Naive B cell (primary cell): ENCODE results near the gene PTPRT. TPM values are rescaled to one million over a fixed set of nuclear protein-coding genes. Genes with fewer than 3 reads are reported as not detected.
A peak's percentile ranks its signal among the peaks of the same experiment; 100 is the strongest.

ENCODE experiments used
- ATAC-seq, 2 donors: fragments of 150-1000 bp; cut with Tn5 transposase; 2 replicates each; pipeline ENCODE4 v1.10.0; 2021; ENCODE audit warnings: low read depth in 2 of 2, mild to moderate bottlenecking in 2 of 2, moderate library complexity in 2 of 2
- DNase-seq: peaks from one replicate; pipeline ENCODE4 v3.0.0; 2022
- H3K27ac Mint-ChIP-seq, 6 donors: one replicate each; pipeline ENCODE4 v1.8.0; 2020 to 2022; ENCODE audit warnings: mild to moderate bottlenecking in 6 of 6, mixed read lengths in 6 of 6, moderate library complexity in 5 of 6, inconsistent platforms in 2 of 6
- H3K27me3 Mint-ChIP-seq, 3 donors: one replicate each; pipeline ENCODE4 v1.8.0; 2021 to 2022; ENCODE audit warnings: mixed read lengths in 3 of 3, mild to moderate bottlenecking in 1 of 3
- H3K36me3 Mint-ChIP-seq, 2 donors: one replicate each; pipeline ENCODE4 v1.8.0; 2020 to 2022; ENCODE audit warnings: mixed read lengths in 2 of 2, inconsistent platforms in 1 of 2, mild to moderate bottlenecking in 1 of 2
- H3K4me1 Mint-ChIP-seq, 3 donors: one replicate each; pipeline ENCODE4 v1.8.0; 2020 to 2022; ENCODE audit warnings: mixed read lengths in 3 of 3, inconsistent platforms in 1 of 3, mild to moderate bottlenecking in 1 of 3, moderate library complexity in 1 of 3
- H3K4me3 Mint-ChIP-seq, 8 donors: one replicate each; pipeline ENCODE4 v1.8.0; 2020 to 2022; ENCODE audit warnings: mild to moderate bottlenecking in 8 of 8, mixed read lengths in 8 of 8, moderate library complexity in 8 of 8, inconsistent platforms in 2 of 8
- H3K9me3 Mint-ChIP-seq, 7 donors: one replicate each; pipeline ENCODE4 v1.8.0; 2020 to 2022; ENCODE audit warnings: mixed read lengths in 7 of 7, mild to moderate bottlenecking in 5 of 7, inconsistent platforms in 2 of 7, moderate library complexity in 1 of 7
- polyA plus RNA-seq, 6 donors: library from polyadenylated mRNA; unstranded; fragments of 300-500 nt; fragmentation: Illumina TruSeq; gene quantifications; one replicate each; pipeline ENCODE4 v1.2.3, GENCODE V29; 2021; ENCODE audit warnings: low read depth in 6 of 6

PTPRT gene
- polyA plus RNA-seq, 6 donors from 2014 or later: not detected

DNA sequence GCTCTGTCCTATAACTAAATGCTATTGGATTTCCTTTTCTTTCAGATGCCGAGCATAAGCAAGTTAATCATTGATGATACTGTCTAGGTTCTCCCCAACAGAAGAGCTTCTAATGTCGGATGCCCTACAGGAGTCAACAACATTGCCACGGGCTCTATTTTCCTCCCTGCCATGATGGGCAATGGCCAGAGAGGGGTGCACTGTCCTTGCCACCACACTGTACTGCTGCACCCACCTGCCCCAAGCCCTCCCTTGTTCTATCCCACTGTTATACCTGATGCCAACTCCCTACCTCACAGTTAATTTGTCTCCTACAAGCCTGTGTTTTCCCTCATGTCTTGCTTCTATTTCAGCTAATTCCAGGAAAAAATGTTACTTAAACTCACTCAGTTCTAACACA, 797.9 kb downstream of the PTPRT start:
- Mint-ChIP-seq H3K36me3 (no peaks in the 10 kb centered on the region), H3K4me1 (no peaks in the 10 kb centered on the region), H3K4me3 (no peak overlapping the region), H3K9me3 (peaks cover 0 to 17% (median 4%) of the 10 kb centered on the region in 7 donors), H3K27ac (no peak overlapping the region), H3K27me3 (no peaks in the 10 kb centered on the region)
- DNase-seq: no peak
- ATAC-seq: no peak

DNA sequence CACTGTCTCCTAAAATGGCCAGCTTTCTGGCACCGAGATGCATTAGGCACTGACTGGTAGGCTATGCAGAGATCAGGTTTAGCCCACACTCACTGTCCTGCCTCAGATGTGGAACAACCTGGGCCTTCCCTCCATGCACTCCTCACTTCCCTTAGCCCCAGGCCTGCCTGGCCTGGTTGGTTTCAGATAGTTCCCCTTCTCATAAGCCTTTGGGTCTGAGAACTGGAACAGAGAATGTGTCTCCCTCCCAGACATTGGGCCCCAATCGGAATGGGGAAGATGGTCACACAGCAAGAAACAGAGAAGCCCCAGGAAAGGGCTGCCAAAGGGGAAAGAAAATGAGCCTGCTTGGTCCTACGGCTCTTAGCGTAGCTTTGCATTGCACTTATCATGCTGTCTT, 809.4 kb downstream of the PTPRT start:
- no peak for ATAC-seq
- H3K4me3 Mint-ChIP-seq: no peak overlapping the region
- no peak overlapping the region for H3K27ac Mint-ChIP-seq
- peaks cover 0 to 12% (median 4%) of the 10 kb centered on the region in 7 donors for H3K9me3 Mint-ChIP-seq
- H3K36me3 Mint-ChIP-seq: no peaks in the 10 kb centered on the region
- no peaks in the 10 kb centered on the region for H3K4me1 Mint-ChIP-seq
- no peak for DNase-seq
- H3K27me3 Mint-ChIP-seq: no peaks in the 10 kb centered on the region

DNA sequence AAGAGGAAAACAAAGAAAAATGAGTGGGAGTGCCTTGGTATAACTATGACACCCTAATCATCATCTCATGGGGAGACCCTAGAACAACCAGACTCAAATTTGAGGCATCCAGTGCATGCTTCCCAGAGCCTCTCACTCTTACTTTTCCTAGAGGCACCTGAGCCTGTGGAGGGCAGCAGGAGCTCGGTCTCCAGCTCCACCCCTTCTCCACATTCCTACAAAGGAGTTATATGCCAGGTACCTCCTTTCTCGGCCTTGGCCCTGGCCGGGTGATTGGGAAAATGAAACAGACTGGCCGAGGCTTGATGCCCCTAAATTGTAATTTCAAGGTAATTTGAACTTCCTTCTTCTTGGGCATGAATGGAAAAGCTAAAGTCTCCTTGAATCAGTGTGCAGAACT, 810.3 kb downstream of the PTPRT start:
- no peak for DNase-seq

DNA sequence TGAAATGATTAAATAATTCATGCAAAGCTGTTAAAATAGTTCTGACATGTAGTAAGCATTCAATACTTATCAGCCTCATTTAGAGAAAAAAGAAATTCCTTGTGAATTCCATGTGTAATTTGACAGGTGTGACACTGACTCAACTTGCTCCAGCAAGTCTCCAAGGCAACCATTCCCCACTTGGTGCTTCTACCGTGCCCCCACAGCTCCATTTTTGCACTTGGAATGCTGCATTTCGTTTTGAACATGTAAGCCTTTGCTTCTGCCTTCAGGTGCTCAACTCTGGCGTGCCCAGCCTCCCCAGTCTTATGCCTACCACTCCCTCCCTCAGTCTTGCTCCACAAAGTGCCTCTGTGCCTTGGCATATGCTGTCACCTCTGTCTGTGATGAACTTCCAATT, 810.9 kb downstream of the PTPRT start:
- Mint-ChIP-seq H3K27me3 (no peaks in the 10 kb centered on the region), H3K4me1 (no peaks in the 10 kb centered on the region), H3K4me3 (no peak overlapping the region), H3K27ac (peak overlapping the region in 1 of 6 donors; percentile 92), H3K9me3 (peaks cover 0 to 11% (median 2%) of the 10 kb centered on the region in 7 donors), H3K36me3 (no peaks in the 10 kb centered on the region)
- ATAC-seq (no peak), DNase-seq (no peak)

More for the DNA sequence above, 810.3 kb downstream of the PTPRT start:
- Mint-ChIP-seq H3K36me3 (no peaks in the 10 kb centered on the region), H3K27ac (no peak overlapping the region), H3K4me1 (no peaks in the 10 kb centered on the region), H3K9me3 (peaks cover 0 to 12% (median 2%) of the 10 kb centered on the region in 7 donors), H3K27me3 (no peaks in the 10 kb centered on the region), H3K4me3 (no peak overlapping the region)
- ATAC-seq: no peak

DNA sequence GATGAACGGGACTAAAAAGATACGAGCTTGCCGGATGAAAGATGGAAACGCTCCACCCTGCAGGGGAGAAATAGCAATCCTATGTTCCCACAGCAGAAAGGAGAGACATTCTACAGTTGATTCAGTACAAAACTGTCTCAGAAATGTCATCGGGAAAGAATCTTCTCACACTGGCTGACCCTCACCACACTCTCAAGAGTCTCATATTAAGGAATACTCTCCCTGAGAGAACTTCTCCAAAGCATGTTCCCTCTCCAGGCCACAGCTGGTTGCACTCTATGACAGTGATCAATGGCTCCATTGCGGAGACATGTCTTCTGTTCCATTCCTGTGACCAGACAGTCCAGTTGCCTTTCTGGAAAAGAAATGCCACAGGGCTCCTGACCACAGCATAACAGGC, 813.6 kb downstream of the PTPRT start:
- no peak overlapping the region for H3K4me3 Mint-ChIP-seq
- H3K27ac Mint-ChIP-seq: no peak overlapping the region
- H3K9me3 Mint-ChIP-seq: peaks cover 0 to 4% (median 0%) of the 10 kb centered on the region in 7 donors

DNA sequence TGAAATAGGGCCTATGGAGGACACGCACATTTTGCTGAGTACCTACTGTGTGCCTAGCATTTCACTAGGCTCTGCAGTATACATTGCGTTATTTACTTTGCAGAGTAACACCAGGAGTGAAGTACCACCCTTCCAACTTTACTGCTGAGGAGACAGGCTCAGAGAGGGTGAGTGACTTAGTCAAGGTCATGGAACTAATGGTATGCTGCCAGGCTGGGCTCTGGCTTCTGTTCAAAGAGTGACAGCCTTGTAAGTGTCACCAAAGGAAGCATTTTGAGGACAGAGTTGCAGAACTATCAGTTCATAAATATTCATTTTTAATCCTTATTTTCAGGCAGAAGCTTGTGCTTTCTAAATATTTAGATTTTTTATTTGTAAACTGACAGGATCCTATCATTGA, 816.7 kb downstream of the PTPRT start:
- ATAC-seq: no peak

More for the DNA sequence above, 813.6 kb downstream of the PTPRT start:
- no peaks in the 10 kb centered on the region for H3K27me3 Mint-ChIP-seq
- H3K36me3 Mint-ChIP-seq: no peaks in the 10 kb centered on the region
- no peak for ATAC-seq
- no peaks in the 10 kb centered on the region for H3K4me1 Mint-ChIP-seq
- DNase-seq: no peak

DNA sequence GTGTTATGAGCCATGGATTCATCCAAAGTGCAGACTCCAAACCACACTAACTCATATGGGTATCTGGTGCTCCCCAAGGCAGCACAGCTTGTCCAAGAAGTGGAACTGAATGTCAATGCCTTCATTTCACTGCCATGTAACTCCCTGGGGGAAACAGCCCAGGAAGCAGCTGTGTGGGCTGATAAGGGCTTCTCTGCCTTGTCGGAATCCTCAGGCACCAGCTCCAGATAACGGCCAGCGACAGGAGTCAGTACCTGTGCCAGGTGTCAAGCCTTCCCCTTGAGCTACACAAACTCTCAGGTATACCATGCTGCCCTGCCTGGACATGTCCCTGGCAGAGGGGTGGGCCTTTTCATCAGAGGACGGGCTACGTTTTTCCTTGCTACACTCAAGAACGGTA, 819.6 kb downstream of the PTPRT start:
- no peak overlapping the region for H3K4me3 Mint-ChIP-seq
- H3K27ac Mint-ChIP-seq: no peak overlapping the region
- H3K27me3 Mint-ChIP-seq: peaks cover 5 to 7% (median 5%) of the 10 kb centered on the region in 3 donors
- ATAC-seq: no peak
- no peaks in the 10 kb centered on the region for H3K36me3 Mint-ChIP-seq
- no peak for DNase-seq
- peaks cover 0 to 5% (median 0%) of the 10 kb centered on the region in 7 donors for H3K9me3 Mint-ChIP-seq
- H3K4me1 Mint-ChIP-seq: no peaks in the 10 kb centered on the region

More for the DNA sequence above, 816.7 kb downstream of the PTPRT start:
- DNase-seq: no peak
- no peak overlapping the region for H3K27ac Mint-ChIP-seq
- H3K9me3 Mint-ChIP-seq: peaks cover 0 to 4% (median 0%) of the 10 kb centered on the region in 7 donors
- H3K36me3 Mint-ChIP-seq: no peaks in the 10 kb centered on the region
- peaks cover 0 to 5% (median 0%) of the 10 kb centered on the region in 3 donors for H3K27me3 Mint-ChIP-seq
- no peak overlapping the region for H3K4me3 Mint-ChIP-seq
- no peaks in the 10 kb centered on the region for H3K4me1 Mint-ChIP-seq

DNA sequence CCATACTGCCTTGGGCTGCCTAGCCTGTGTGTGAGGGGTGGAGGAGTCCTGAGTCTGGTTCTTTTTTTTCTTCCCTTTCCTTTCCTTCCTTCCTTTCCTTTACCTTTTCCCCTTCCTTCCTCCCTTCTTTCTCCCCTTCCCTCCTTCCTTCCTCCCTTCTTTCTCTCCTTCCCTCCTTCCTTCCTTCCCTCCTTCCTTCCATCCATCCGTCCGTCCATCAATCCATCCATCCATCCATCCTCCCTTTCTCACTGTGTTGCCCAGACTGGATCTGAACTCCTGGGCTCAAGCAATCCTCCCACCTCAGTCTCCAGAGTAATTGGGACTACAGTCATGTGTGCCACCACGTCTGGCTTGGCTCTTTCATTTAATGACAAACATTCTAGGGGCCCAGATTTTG, 820.8 kb downstream of the PTPRT start:
- ATAC-seq (no peak), DNase-seq (no peak)
- Mint-ChIP-seq H3K27me3 (peaks cover 5 to 7% (median 5%) of the 10 kb centered on the region in 3 donors), H3K9me3 (peaks cover 0 to 5% (median 0%) of the 10 kb centered on the region in 7 donors), H3K4me1 (no peaks in the 10 kb centered on the region), H3K4me3 (no peak overlapping the region), H3K36me3 (no peaks in the 10 kb centered on the region), H3K27ac (no peak overlapping the region)

DNA sequence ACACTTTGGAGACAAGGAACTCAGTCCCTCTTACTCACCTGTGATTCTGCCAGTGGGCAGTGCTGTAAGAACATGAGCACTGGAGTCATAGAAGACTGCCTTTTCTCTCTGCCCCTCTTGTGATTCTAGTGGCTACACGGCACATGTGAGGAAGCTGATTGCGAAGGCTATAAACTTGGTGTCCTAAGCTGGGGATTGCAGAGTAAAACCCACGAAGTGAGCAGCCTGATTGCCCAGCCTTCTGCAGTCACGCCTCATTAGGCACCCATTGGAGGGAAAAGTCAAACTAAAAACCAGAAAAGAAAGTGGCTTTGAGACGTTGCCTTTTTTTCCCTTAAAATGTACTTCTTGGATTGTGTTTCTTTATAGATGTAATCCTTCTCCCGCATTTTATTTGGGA, 823.1 kb downstream of the PTPRT start:
- Mint-ChIP-seq H3K4me1 (no peaks in the 10 kb centered on the region), H3K9me3 (peaks cover 0 to 5% (median 0%) of the 10 kb centered on the region in 7 donors), H3K36me3 (no peaks in the 10 kb centered on the region), H3K27me3 (peaks cover 5 to 7% (median 5%) of the 10 kb centered on the region in 3 donors), H3K27ac (no peak overlapping the region), H3K4me3 (no peak overlapping the region)
- ATAC-seq: no peak
- DNase-seq: no peak

DNA sequence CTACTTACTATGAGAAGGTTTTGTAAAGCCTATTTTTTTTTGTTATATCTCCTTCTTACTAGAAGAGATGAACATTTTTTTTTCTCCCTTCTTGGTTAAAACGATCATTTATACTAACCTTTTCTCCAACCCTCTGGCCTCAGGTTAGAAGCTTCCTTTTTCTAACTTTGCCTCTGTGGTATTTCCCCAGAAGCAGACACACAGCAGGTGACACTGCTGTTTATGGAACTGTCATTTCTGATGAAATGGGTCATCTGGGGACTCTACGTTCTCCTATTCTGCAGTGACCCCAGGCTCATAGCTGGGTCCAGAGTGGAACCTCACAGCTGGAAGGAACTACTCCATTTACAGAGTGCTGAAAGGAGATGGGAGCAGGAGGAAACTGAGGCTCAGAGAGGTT, 825.3 kb downstream of the PTPRT start:
- ATAC-seq: no peak
- Mint-ChIP-seq H3K4me3 (no peak overlapping the region), H3K4me1 (no peaks in the 10 kb centered on the region), H3K27me3 (peaks cover 0 to 7% (median 5%) of the 10 kb centered on the region in 3 donors), H3K9me3 (peaks cover 0 to 5% (median 0%) of the 10 kb centered on the region in 7 donors), H3K36me3 (no peaks in the 10 kb centered on the region), H3K27ac (no peak overlapping the region)
- no peak for DNase-seq

DNA sequence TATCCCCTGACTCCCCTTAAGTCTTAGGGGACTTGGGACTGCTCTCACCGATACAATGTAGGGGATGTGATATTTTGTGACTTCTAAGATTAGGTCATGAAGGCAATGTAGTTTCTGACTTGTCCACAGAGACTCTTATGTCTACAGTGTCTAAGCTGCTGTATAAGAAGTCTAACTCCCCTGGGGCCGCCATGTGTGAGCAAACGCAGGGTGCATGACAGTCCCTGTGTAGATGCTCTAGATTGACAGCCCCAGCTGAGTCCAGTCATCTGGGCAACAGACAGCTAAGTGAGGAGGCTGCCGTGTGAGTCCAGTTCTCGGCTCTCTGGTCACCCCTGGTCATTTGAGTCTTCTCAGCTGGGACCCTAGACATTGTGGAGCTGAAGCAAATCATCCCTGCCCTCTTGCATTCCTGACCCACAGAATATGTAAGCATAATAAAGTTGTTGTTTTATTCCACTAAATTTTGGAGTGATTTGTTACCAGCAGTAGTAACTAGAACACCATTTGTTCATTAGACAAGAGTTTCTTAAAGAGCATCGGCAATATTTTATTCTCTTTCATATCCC, 828.2 kb downstream of the PTPRT start:
- Mint-ChIP-seq H3K36me3 (no peaks in the 10 kb centered on the region), H3K9me3 (peaks cover 0 to 7% (median 4%) of the 10 kb centered on the region in 7 donors), H3K4me3 (no peak overlapping the region), H3K27ac (peak overlapping the region in 1 of 6 donors; percentile 28), H3K27me3 (peaks cover 0 to 5% (median 0%) of the 10 kb centered on the region in 3 donors), H3K4me1 (no peaks in the 10 kb centered on the region)
- ATAC-seq (no peak), DNase-seq (no peak)

DNA sequence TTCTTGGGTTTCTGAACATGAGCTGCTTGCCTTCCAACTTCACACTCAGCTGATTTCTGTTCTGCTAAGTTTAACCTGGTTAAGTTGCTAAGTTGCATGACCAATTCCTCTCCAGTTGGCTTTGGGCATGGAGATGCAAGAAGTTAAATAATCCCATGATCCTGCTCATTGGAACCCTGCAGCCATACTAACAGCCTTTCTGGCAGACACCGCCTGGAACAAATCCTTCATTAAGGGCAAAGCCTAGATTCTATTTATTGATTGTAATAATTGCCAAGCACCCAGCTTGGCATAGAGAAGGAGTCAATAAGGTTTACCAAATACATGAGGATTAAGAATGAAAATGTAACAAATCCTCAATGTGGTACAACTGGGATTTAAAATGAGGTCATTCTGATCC, 829.1 kb downstream of the PTPRT start:
- no peak overlapping the region for H3K27ac Mint-ChIP-seq
- H3K9me3 Mint-ChIP-seq: peaks cover 0 to 7% (median 4%) of the 10 kb centered on the region in 7 donors
- H3K36me3 Mint-ChIP-seq: no peaks in the 10 kb centered on the region
- H3K4me1 Mint-ChIP-seq: no peaks in the 10 kb centered on the region
- DNase-seq: no peak
- no peak overlapping the region for H3K4me3 Mint-ChIP-seq
- no peak for ATAC-seq
- H3K27me3 Mint-ChIP-seq: no peaks in the 10 kb centered on the region

DNA sequence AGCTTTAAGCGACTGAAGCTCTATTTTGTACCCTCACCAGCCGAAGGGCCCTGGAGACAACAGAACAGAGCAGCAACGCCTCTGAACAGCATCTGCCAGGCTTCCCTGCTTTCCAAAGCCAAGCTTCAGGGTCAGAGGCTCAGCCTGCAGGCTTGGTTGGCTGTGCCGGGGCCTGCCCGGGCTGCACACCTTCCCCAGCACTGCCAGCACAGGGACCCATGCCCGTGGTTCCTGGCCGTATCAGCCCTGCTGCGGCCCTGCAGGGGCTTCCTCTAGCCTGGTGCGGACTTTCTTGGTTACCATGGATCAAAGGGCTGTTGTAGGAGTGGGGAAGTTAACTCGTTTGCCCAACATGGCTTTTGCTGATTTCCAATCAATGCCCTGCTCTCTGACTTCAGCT, 830.1 kb downstream of the PTPRT start:
- Mint-ChIP-seq H3K9me3 (peaks cover 0 to 7% (median 3%) of the 10 kb centered on the region in 7 donors), H3K4me3 (no peak overlapping the region), H3K36me3 (no peaks in the 10 kb centered on the region), H3K4me1 (no peaks in the 10 kb centered on the region), H3K27me3 (no peaks in the 10 kb centered on the region), H3K27ac (no peak overlapping the region)
- DNase-seq: no peak
- ATAC-seq: no peak

DNA sequence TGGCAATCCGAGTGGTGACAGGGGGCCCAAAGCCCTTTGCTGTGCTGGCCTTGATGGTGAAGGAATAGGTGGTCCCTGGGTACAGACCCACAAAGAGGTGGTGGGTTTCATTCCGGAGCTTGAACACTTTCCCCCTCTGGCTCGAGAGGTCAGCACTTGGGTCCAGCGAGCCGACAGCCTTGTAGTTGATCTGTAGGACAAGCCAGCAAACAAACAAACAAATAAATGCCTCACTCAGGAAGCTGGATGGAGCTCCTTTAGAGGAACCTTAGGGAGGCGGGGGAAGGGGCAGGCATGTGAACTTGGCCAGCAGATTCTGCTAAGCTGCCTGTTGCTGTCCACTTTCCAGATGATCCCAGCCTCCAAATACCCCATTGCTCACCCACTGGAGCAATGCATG, 837.6 kb downstream of the PTPRT start:
- Mint-ChIP-seq H3K4me1 (no peaks in the 10 kb centered on the region), H3K27me3 (peaks cover 0 to 6% (median 0%) of the 10 kb centered on the region in 3 donors), H3K4me3 (peak overlapping the region in 1 of 8 donors; percentile 15), H3K36me3 (no peaks in the 10 kb centered on the region), H3K9me3 (peaks cover 0 to 6% (median 4%) of the 10 kb centered on the region in 7 donors), H3K27ac (no peak overlapping the region)
- no peak for ATAC-seq
- DNase-seq: no peak
